H9 (cell line): Measurements from ENCODE around the gene ARHGAP40. TPM values are rescaled to one million over a fixed set of nuclear protein-coding genes. Genes with fewer than 3 reads are reported as not detected.

Experiments
- DNase-seq: peaks from one replicate; pipeline ENCODE4 v3.0.0-alpha.2; 2017
- H2AFZ ChIP-seq: one replicate; pipeline ENCODE4 v1.6.1; 2013; ENCODE audit warnings: mild to moderate bottlenecking, low read length, control low read depth, moderate library complexity
- H2AK5ac ChIP-seq: 2 replicates; pipeline ENCODE4 v1.6.1; 2013; ENCODE audit warnings: low read length, control low read depth, mixed read lengths; ENCODE audit not compliant: insufficient read length
- H2BK120ac ChIP-seq: one replicate; pipeline ENCODE4 v1.6.1; 2013; ENCODE audit warnings: low read depth, mild to moderate bottlenecking, low read length, control low read depth, inconsistent platforms; ENCODE audit not compliant: poor library complexity, severe bottlenecking
- H2BK12ac ChIP-seq: 2 replicates; pipeline ENCODE4 v1.6.1; 2013; ENCODE audit warnings: low read length, control low read depth, mixed read lengths, low read depth; ENCODE audit not compliant: insufficient read length
- H2BK15ac ChIP-seq: 2 replicates; pipeline ENCODE4 v1.6.1; 2013; ENCODE audit warnings: low read depth, low read length, control low read depth
- H2BK20ac ChIP-seq: one replicate; pipeline ENCODE4 v1.6.1; 2013; ENCODE audit warnings: low read depth, mild to moderate bottlenecking, low read length, control low read depth, inconsistent platforms; ENCODE audit not compliant: poor library complexity, severe bottlenecking
- H2BK5ac ChIP-seq: 2 replicates; pipeline ENCODE4 v1.6.1; 2013; ENCODE audit warnings: low read length, control low read depth, mixed read lengths; ENCODE audit not compliant: insufficient read length
- H3K14ac ChIP-seq: 2 replicates; pipeline ENCODE4 v1.6.1; 2013; ENCODE audit warnings: low read length, control low read depth; ENCODE audit not compliant: insufficient read depth
- H3K18ac ChIP-seq: 2 replicates; pipeline ENCODE4 v1.6.1; 2013; ENCODE audit warnings: low read depth, mild to moderate bottlenecking, mixed read lengths, low read length, control low read depth; ENCODE audit not compliant: insufficient read length
- H3K23ac ChIP-seq: 2 replicates; pipeline ENCODE4 v1.6.1; 2013; ENCODE audit warnings: low read length, control low read depth, mixed read lengths, low read depth; ENCODE audit not compliant: insufficient read length
- H3K23me2 ChIP-seq: 2 replicates; pipeline ENCODE4 v1.6.1; 2013; ENCODE audit warnings: low read depth, mild to moderate bottlenecking, mixed read lengths, low read length, control low read depth; ENCODE audit not compliant: insufficient read length, poor library complexity, severe bottlenecking
- H3K27ac ChIP-seq: 2 replicates; pipeline ENCODE4 v1.5.1; 2013; ENCODE audit warnings: low read length, control low read depth, mixed read lengths, low read depth; ENCODE audit not compliant: insufficient read length
- H3K27me3 ChIP-seq: 2 replicates; pipeline ENCODE4 v1.6.1; 2013; ENCODE audit warnings: low read length, control low read depth, inconsistent platforms; ENCODE audit not compliant: insufficient read depth
- H3K4ac ChIP-seq: 2 replicates; pipeline ENCODE4 v1.6.1; 2013; ENCODE audit warnings: low read depth, mild to moderate bottlenecking, control low read depth, inconsistent platforms, low read length, moderate library complexity
- H3K4me1 ChIP-seq: 2 replicates; pipeline ENCODE4 v1.6.1; 2013; ENCODE audit warnings: low read length, control low read depth, inconsistent platforms; ENCODE audit not compliant: insufficient read depth
- H3K4me2 ChIP-seq: 2 replicates; pipeline ENCODE4 v1.6.1; 2013; ENCODE audit warnings: low read length, control low read depth, mixed read lengths; ENCODE audit not compliant: insufficient read length, insufficient read depth
- H3K56ac ChIP-seq: 2 replicates; pipeline ENCODE4 v1.6.1; 2013; ENCODE audit warnings: low read depth, mild to moderate bottlenecking, mixed read lengths, low read length, control low read depth; ENCODE audit not compliant: insufficient read length
- H3K79me1 ChIP-seq: 2 replicates; pipeline ENCODE4 v1.6.1; 2013; ENCODE audit warnings: low read depth, mild to moderate bottlenecking, moderate library complexity, low read length, control low read depth, inconsistent platforms; ENCODE audit not compliant: insufficient read depth, poor library complexity, severe bottlenecking
- H3K79me2 ChIP-seq: 2 replicates; pipeline ENCODE4 v1.6.1; 2013; ENCODE audit warnings: low read length, control low read depth, inconsistent platforms; ENCODE audit not compliant: insufficient read depth
- H3K9ac ChIP-seq: 2 replicates; pipeline ENCODE4 v1.6.1; 2013; ENCODE audit warnings: low read length, control low read depth, mixed read lengths; ENCODE audit not compliant: insufficient read length; ENCODE audit errors: extremely low read depth
- H3K9me3 ChIP-seq: one replicate; pipeline ENCODE4 v1.6.1; 2013; ENCODE audit warnings: low read depth, low read length, inconsistent platforms; ENCODE audit not compliant: control insufficient read depth
- H3T11ph ChIP-seq: one replicate; pipeline ENCODE4 v1.6.1; 2013; ENCODE audit warnings: mild to moderate bottlenecking, low read length, control low read depth, inconsistent platforms
- H4K20me1 ChIP-seq: one replicate; pipeline ENCODE4 v1.6.1; 2013; ENCODE audit not compliant: control insufficient read depth, insufficient read length, insufficient read depth
- H4K5ac ChIP-seq: 2 replicates; pipeline ENCODE4 v1.6.1; 2013; ENCODE audit warnings: low read depth, mild to moderate bottlenecking, mixed read lengths, low read length, control low read depth; ENCODE audit not compliant: insufficient read length
- H4K8ac ChIP-seq: replicated peaks from 2 replicates; pipeline ENCODE4 v1.6.1; 2013; ENCODE audit warnings: low read length, control low read depth, mixed read lengths, low read depth; ENCODE audit not compliant: insufficient read length
- H4K91ac ChIP-seq: 2 replicates; pipeline ENCODE4 v1.6.1; 2013; ENCODE audit warnings: low read depth, mild to moderate bottlenecking, moderate library complexity, mixed read lengths, low read length, control low read depth; ENCODE audit not compliant: insufficient read length
- H3K27ac Mint-ChIP-seq, 3 experiments: 2 replicates in 2 of 3; 3 replicates in 1 of 3; pipeline ENCODE4 v1.8.0; 2020 to 2021; ENCODE audit warnings: mixed read lengths in 3 of 3, mild to moderate bottlenecking in 1 of 3, moderate library complexity in 1 of 3
- H3K27me3 Mint-ChIP-seq: 2 replicates; pipeline ENCODE4 v1.8.0; 2021; ENCODE audit warnings: low read depth, mild to moderate bottlenecking, moderate library complexity, mixed read lengths
- H3K36me3 Mint-ChIP-seq, 3 experiments: 2 replicates in 2 of 3; 3 replicates in 1 of 3; pipeline ENCODE4 v1.8.0; 2020 to 2021; ENCODE audit warnings: low read depth in 3 of 3, mixed read lengths in 3 of 3; ENCODE audit not compliant: insufficient read depth in 1 of 3
- H3K4me1 Mint-ChIP-seq, 2 experiments: 2 replicates each; pipeline ENCODE4 v1.8.0; 2020; ENCODE audit warnings: mixed read lengths in 2 of 2
- H3K4me3 Mint-ChIP-seq, 2 experiments: 2 replicates in 1 of 2; 3 replicates in 1 of 2; pipeline ENCODE4 v1.8.0; 2020 to 2021; ENCODE audit warnings: mild to moderate bottlenecking in 2 of 2, mixed read lengths in 2 of 2, moderate library complexity in 1 of 2
- H3K9me3 Mint-ChIP-seq, 2 experiments: 2 replicates in 1 of 2; 3 replicates in 1 of 2; pipeline ENCODE4 v1.8.0; 2020; ENCODE audit warnings: mild to moderate bottlenecking in 2 of 2, mixed read lengths in 2 of 2, moderate library complexity in 1 of 2
- CTCF ChIP-seq: fragments of 200-600 bp; sonication (generic); conservative IDR thresholded peaks from 3 replicates; pipeline ENCODE4 v1.8.0; 2021; ENCODE audit warnings: antibody characterized with exemption, mild to moderate bottlenecking
- WGBS: extraction: QIAGEN DNeasy Blood & Tissue Kit; methylation state at CpG from one replicate; pipeline ENCODE4 v1.1.7; 2013; ENCODE audit warnings: missing lambda C conversion rate, low lambda C conversion rate, mixed read lengths; ENCODE audit not compliant: insufficient read length; ENCODE audit errors: extremely low coverage; 5-methylcytosine and 5-hydroxymethylcytosine counted together
- total RNA-seq: library from RNA; stranded (reverse); gene quantifications from 2 replicates; pipeline ENCODE4 v1.2.1, GENCODE V29; 2021

The ARHGAP40 gene
- total RNA-seq, 1 experiment from 2014 or later, result 0.17 TPM

DNA sequence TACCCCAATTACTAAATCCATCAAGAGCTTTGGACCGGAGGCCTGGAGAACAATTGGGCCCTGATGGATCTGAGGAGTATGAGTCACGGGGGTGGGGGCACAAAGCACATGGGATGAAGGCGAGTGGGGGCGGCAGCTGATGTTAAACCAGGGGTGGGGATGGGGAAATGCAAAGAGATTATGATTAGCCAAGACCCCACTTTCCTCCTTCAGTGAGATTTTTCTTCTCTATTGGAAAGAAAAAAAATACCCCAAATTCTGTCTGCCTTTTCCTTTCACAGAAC is 57.9 kb downstream of the ARHGAP40 start:
- TF ChIP-seq CTCF, result no peak
- no peak overlapping the region for H4K91ac ChIP-seq
- no peak overlapping the region for H3K14ac ChIP-seq
- no peaks in the 10 kb centered on the region; the same call in 1 of the 2 replicates for H3K27me3 ChIP-seq
- H2BK120ac ChIP-seq, result no peak overlapping the region
- no peak overlapping the region for H3K9ac ChIP-seq
- H2AFZ ChIP-seq, result no peak overlapping the region
- no peak overlapping the region for H3K56ac ChIP-seq
- H2BK15ac ChIP-seq, result no peak overlapping the region
- Mint-ChIP-seq H3K36me3 (peaks cover 0 to 1% (median 0%) of the 10 kb centered on the region in 3 experiments; a peak in 2 of 7 replicates), H3K27me3 (peaks cover 57% of the 10 kb centered on the region), H3K9me3 (peaks cover 0 to 3% of the 10 kb centered on the region in 2 experiments; a peak in 2 of 5 replicates), H3K4me3 (no peak overlapping the region), H3K4me1 (peaks cover 8 to 23% of the 10 kb centered on the region in 2 experiments), H3K27ac (no peak overlapping the region; a peak in 1 of 7 replicates)
- H3K4me2 ChIP-seq, result no peak overlapping the region
- no peak overlapping the region for H2BK12ac ChIP-seq
- H2BK5ac ChIP-seq, result no peak overlapping the region
- H3K4ac ChIP-seq, result no peak overlapping the region
- no peaks in the 10 kb centered on the region for H3K23me2 ChIP-seq
- no peaks in the 10 kb centered on the region for H4K20me1 ChIP-seq
- H3K9me3 ChIP-seq, result no peaks in the 10 kb centered on the region
- no peak overlapping the region for H3K18ac ChIP-seq
- DNase-seq, result no peak
- no peak overlapping the region for H4K5ac ChIP-seq
- H3K27ac ChIP-seq, result no peak overlapping the region
- H2BK20ac ChIP-seq, result no peak overlapping the region
- no peaks in the 10 kb centered on the region for H3K79me1 ChIP-seq
- H3K4me1 ChIP-seq, result no peaks in the 10 kb centered on the region
- no peak overlapping the region for H3K23ac ChIP-seq
- no peak overlapping the region for H2AK5ac ChIP-seq
- no peaks in the 10 kb centered on the region for H3K79me2 ChIP-seq
- H4K8ac ChIP-seq, result no peak overlapping the region
- H3T11ph ChIP-seq, result no peak overlapping the region
- WGBS, result no CpG with 5 or more reads among the region's 4 CpGs
